HL-60 (cell line): ENCODE results near the gene WDR13.

ENCODE experiments used
- DNase-seq, 2 experiments: peaks; one replicate each; pipeline ENCODE4 v3.0.0-alpha.2; 2010 to 2020; ENCODE audit warnings: low read depth in 1 of 2, low spot score in 1 of 2
- H3K27ac ChIP-seq: fragments of 250-450 bp; sonication (Bioruptor Pico); replicated peaks from 2 replicates; pipeline ENCODE4 v1.5.1; 2020; ENCODE audit warnings: mild to moderate bottlenecking, moderate library complexity
- H3K27me3 ChIP-seq: fragments of 250-450 bp; sonication (Bioruptor Pico); 2 replicates; pipeline ENCODE4 v1.5.1; 2021; ENCODE audit warnings: mild to moderate bottlenecking, moderate library complexity; ENCODE audit not compliant: insufficient read depth, poor library complexity, severe bottlenecking
- H3K4me3 ChIP-seq: replicated peaks from 2 replicates; pipeline ENCODE4 v1.5.1; 2011; ENCODE audit warnings: mild to moderate bottlenecking, control low read depth, low read length; ENCODE audit not compliant: insufficient read depth
- GABPA ChIP-seq: IDR thresholded peaks from 2 replicates; pipeline ENCODE4 v1.6.1; 2012; ENCODE audit warnings: low read depth
- POLR2AphosphoS5 ChIP-seq: IDR thresholded peaks from 2 replicates; pipeline ENCODE4 v1.6.1; 2012; ENCODE audit warnings: low read depth
- SPI1 ChIP-seq: IDR thresholded peaks from 2 replicates; pipeline ENCODE4 v1.6.1; 2012; ENCODE audit warnings: low read depth, mild to moderate bottlenecking, borderline replicate concordance
- TF ChIP-seq, protein P1 (sequence below): IDR thresholded peaks from one replicate; pipeline ENCODE4 v1.5.1; 2011; ENCODE audit warnings: low read length, control low read depth, inconsistent platforms; ENCODE audit not compliant: insufficient read depth
- TF ChIP-seq, protein P2 (sequence below): IDR thresholded peaks from 2 replicates; pipeline ENCODE4 v1.6.1; 2012; ENCODE audit warnings: low read depth; ENCODE audit not compliant: insufficient replicate concordance

WDR13 gene

DNA sequence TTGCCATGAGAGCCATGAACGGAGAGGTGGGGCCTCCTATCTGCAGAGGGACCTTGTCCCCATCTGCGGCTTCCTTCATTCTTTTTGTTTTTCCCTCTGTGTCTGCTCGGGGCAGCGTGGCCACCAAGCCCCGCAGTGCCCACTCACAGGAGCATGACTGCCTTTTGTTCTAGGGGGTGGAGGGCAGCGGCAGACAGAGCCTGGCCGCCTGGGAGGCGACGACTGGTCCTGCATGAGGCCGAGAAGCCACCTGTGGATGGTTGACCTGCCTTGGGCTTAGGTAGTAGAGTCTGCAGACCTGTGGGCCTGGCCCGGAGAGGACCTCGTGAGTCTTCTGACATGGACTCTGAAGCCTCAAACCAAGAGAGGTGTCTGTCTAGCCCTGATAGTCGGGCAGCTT lies 21.6 kb upstream of the WDR13 start:
- Histone ChIP-seq H3K4me3 (peak overlapping the region; percentile 64), H3K27ac (peak overlapping the region; percentile 100), H3K27me3 (no peaks in the 10 kb centered on the region)
- no peak for DNase-seq
- TF ChIP-seq POLR2AphosphoS5 (peak; percentile 38), GABPA (no peak)

DNA sequence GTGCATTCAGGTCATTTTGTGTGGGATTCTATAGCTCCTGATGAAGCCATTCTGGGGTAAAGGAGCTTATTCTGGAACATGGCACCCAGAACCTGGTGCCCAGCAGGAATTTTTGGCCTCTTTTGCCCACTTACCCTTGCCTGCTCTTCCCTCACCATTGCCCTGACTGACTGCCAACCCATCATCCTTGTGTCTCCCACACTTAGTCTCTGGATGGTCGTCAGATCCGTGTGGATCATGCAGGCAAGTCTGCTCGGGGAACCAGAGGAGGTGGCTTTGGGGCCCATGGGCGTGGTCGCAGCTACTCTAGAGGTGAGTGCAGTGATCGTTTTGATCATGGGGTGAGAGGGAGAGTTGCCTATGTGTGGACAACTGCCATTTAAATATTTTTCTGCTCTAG lies 21.2 kb upstream of the WDR13 start:
- DNase-seq: no peak
- Histone ChIP-seq H3K27me3 (no peaks in the 10 kb centered on the region), H3K27ac (peak overlapping the region; percentile 100; the same call in 1 of the 2 replicates), H3K4me3 (peak overlapping the region; percentile 64)
- TF ChIP-seq GABPA (no peak), POLR2AphosphoS5 (no peak; the same call in none of the 2 replicates), SPI1 (no peak)
- TF ChIP-seq, protein P1, sequence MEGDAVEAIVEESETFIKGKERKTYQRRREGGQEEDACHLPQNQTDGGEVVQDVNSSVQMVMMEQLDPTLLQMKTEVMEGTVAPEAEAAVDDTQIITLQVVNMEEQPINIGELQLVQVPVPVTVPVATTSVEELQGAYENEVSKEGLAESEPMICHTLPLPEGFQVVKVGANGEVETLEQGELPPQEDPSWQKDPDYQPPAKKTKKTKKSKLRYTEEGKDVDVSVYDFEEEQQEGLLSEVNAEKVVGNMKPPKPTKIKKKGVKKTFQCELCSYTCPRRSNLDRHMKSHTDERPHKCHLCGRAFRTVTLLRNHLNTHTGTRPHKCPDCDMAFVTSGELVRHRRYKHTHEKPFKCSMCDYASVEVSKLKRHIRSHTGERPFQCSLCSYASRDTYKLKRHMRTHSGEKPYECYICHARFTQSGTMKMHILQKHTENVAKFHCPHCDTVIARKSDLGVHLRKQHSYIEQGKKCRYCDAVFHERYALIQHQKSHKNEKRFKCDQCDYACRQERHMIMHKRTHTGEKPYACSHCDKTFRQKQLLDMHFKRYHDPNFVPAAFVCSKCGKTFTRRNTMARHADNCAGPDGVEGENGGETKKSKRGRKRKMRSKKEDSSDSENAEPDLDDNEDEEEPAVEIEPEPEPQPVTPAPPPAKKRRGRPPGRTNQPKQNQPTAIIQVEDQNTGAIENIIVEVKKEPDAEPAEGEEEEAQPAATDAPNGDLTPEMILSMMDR: no peak
- TF ChIP-seq, protein P2, sequence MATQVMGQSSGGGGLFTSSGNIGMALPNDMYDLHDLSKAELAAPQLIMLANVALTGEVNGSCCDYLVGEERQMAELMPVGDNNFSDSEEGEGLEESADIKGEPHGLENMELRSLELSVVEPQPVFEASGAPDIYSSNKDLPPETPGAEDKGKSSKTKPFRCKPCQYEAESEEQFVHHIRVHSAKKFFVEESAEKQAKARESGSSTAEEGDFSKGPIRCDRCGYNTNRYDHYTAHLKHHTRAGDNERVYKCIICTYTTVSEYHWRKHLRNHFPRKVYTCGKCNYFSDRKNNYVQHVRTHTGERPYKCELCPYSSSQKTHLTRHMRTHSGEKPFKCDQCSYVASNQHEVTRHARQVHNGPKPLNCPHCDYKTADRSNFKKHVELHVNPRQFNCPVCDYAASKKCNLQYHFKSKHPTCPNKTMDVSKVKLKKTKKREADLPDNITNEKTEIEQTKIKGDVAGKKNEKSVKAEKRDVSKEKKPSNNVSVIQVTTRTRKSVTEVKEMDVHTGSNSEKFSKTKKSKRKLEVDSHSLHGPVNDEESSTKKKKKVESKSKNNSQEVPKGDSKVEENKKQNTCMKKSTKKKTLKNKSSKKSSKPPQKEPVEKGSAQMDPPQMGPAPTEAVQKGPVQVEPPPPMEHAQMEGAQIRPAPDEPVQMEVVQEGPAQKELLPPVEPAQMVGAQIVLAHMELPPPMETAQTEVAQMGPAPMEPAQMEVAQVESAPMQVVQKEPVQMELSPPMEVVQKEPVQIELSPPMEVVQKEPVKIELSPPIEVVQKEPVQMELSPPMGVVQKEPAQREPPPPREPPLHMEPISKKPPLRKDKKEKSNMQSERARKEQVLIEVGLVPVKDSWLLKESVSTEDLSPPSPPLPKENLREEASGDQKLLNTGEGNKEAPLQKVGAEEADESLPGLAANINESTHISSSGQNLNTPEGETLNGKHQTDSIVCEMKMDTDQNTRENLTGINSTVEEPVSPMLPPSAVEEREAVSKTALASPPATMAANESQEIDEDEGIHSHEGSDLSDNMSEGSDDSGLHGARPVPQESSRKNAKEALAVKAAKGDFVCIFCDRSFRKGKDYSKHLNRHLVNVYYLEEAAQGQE: no peak

DNA sequence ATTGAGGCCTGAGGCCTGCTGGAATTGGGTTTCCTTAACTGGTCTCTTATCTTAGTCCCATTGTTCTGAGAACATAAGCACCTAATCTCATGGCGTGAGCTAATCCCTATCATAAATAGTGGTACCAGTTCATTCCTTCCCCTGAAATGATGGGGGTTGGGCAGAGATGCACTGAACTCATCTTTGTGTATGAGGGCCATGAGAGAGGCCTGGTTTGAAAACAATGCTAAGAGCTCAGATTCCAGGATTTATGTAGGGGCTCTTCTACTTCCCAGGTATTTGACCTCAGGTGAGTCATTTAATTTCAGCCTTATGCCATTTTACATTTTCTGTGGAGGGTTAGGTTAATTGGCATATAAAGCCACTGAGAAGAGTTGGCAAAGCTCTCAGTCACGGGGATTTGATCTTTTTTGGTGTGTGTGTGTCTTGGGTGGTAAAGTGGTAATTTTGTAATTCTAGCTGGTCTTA lies 18.6 kb upstream of the WDR13 start:
- Histone ChIP-seq H3K4me3 (no peak overlapping the region), H3K27me3 (no peaks in the 10 kb centered on the region), H3K27ac (no peak overlapping the region)
- DNase-seq: no peak
- TF ChIP-seq, protein P1: no peak
- no peak for TF ChIP-seq GABPA
- no peak for TF ChIP-seq SPI1
- TF ChIP-seq POLR2AphosphoS5: no peak; the same call in 1 of the 2 replicates
- TF ChIP-seq, protein P2: no peak

DNA sequence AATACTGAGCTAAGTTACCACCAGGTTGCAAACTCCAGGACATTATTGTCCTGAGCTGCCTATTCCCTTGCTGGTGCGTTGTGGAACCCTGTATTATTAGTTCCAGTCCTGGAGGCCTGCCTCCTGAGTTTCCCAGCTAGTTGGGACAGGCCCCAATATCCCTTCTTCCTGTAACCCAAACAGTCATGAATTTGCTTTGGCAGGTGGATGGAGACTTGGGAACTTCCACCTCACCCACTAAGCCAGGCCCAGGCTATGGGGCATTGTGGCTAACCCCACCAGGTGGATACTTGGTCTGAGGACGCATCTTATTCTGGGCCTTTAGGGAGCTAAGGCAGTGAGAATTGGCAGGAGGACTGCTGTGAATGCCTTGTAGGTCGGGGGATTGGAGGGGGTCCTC lies 18.0 kb upstream of the WDR13 start:
- no peak overlapping the region for H3K4me3 ChIP-seq
- TF ChIP-seq, protein P2: no peak
- TF ChIP-seq POLR2AphosphoS5 (no peak; the same call in 1 of the 2 replicates), SPI1 (no peak), GABPA (no peak)
- TF ChIP-seq, protein P1: no peak
- H3K27ac ChIP-seq: no peak overlapping the region
- no peak for DNase-seq
- H3K27me3 ChIP-seq: no peaks in the 10 kb centered on the region
